ENCODE measurements around the gene TBK1. TPM values are rescaled to one million over a fixed set of nuclear protein-coding genes. Genes with fewer than 3 reads are reported as not detected.

The TBK1 gene
- total RNA-seq (2022; extraction: Qiagen RNA extraction; ENCODE audit: low read depth): 23.9 to 29.9 TPM (median 25.2 TPM) in 5 replicates

DNA sequence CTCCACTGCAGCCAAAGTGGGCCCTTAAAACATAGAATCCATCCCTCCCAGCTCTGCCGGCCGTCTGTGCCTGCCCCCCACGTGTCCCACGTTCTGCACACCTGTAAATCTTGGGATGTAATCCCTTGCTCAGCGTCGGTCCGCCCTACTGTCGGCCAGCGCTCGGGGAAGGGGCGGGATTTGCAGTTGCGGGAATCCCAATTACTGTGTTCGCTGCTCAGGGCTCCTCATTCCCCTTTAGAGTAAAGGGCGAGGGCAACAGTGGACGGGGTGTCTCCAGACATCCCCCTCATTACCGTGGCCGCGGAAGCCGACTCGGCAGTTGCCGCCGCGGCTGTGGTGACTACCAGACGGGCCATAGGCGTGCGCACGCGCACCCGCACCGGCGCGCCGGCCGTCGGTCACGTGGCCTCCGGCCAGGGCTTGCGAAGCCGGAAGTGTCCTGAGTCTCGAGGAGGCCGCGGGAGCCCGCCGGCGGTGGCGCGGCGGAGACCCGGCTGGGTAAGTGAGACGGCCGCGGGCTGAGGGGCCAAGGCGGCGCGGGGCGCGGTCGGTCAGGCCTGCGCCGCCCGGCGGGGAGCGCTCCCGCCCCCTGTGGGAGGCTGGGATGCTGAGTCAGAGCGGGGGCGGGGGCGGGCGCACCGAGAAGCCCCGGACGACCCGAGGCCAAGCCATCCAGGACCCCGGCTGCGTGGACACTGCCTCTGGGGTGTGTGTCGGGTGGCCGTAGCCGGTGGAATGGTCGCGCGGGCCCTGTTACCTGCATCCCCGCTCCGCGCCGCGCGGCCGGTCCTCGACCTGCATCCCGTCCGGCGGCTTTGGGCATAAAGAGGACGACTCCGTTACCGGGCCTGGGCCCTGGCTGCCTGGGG lies at the start of gene TBK1:
TBK1 (plus strand) TSS at position 434 of the 872 bp plus-strand sequence. CDS start 3,751 bp downstream, outside the sequence.

DNA sequence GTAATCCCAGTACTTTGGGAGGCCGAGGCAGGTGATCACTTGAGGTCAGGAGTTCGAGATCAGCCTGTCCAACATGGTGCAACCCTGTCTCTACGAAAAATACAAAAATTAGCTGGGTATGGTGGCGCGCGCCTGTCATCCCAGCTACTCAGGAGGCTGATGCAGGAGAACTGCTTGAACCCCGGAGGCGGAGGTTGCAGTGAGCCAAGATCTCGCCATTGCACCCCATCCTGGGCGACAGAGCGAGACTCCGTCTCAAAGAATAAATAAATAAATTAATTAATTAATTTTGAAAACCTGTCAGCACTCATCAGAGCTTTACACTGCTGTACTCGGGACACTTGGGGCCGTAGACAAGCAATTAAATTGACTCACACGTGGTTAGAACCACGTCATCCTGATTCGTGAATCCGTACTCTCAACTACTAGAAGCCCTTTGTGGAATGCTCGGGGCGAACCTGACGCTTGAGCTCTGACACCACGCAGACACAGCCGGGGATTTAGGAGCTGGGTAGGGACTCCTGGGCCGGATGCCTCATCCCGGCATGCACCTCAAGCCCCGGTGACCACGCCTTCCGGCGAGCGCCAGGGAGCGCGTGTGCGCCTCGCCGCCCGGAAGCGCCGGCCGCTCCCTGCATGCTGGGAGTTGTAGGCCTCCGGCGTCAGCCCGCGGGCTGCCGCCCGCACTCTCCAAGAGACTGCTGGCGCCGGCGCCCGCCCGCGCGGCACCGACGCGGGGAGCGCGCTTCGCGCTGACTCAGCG lies 48.0 kb upstream of the TBK1 start, which contains the start of gene XPOT:
XPOT (plus strand) TSS at position 686 of the 763 bp plus-strand sequence. CDS start 5,644 bp downstream, outside the sequence.

Other genes with a start within 250 kb of the TBK1 start
- gene KICS2, start 229.8 kb upstream of the TBK1 start, total RNA-seq (2022; extraction: Qiagen RNA extraction; ENCODE audit: low read depth): 7.1 to 8.1 TPM (median 7.5 TPM) in 5 replicates
- 0.03 to 0.30 TPM (median 0.15 TPM) in 4 of 5 replicates, not detected in the other for gene C12orf56, start 61.4 kb upstream of the TBK1 start, total RNA-seq (2022; extraction: Qiagen RNA extraction; ENCODE audit: low read depth)
- 51.7 to 56.2 TPM (median 53.2 TPM) in 5 replicates for gene XPOT, start 47.7 kb upstream of the TBK1 start, total RNA-seq (2022; extraction: Qiagen RNA extraction; ENCODE audit: low read depth)
- 29.7 to 34.9 TPM (median 32.5 TPM) in 5 replicates for gene RASSF3, start 158.4 kb downstream of the TBK1 start, total RNA-seq (2022; extraction: Qiagen RNA extraction; ENCODE audit: low read depth)

Data from A549 treated with CpdA at 1 μM for 4 hours (cell line).